ENCODE measurements around the gene PAPOLB. TPM values are rescaled to one million over a fixed set of nuclear protein-coding genes. Genes with fewer than 3 reads are reported as not detected.

PAPOLB gene
- total and polyA plus RNA-seq, 10 of the 15 experiments (the other 5 are each of a cell fraction or from before 2014, with no cell fraction given), result 0.01 TPM; not detected in 9

DNA sequence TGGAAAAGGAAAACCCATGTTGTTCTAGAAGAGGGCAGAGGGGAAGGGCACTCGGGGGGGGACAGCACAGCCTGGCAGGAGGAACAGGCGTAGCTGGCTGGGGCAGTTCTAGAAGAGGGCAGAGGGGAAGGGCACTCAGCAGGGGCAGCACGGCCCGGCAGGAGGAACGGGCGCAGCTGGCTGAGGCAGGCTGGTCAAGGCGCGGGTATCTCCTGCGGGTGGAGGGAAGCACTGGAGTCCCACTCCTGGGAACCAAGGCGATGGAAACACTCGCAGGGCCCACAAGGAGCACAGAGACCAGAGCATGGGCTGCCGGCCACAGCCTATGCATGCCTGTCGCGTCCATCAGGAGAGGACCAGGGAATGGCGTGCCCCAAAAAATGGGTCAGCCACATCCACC lies 36.7 kb downstream of the PAPOLB start:
- ChIA-PET SMC1A (ENCODE audit: uncharacterized antibody, unreplicated experiment) (no interaction called here), POLR2A (no interaction called here), RAD21 (ENCODE audit: unreplicated experiment) (no interaction called here), CTCF (no interaction called here)
- Histone ChIP-seq H3K79me2 (ENCODE audit: control insufficient read depth, insufficient read depth, low read length) (no peaks in the 10 kb centered on the region), H3K4me1 (ENCODE audit: control insufficient read depth, insufficient read depth, low read length) (no peaks in the 10 kb centered on the region), H3K4me3 (no peak overlapping the region), H3K9me3 (replicated peaks; ENCODE audit: control insufficient read depth, insufficient read depth, low read length) (no peaks in the 10 kb centered on the region), H3K27ac (ENCODE audit: control insufficient read depth, insufficient read depth) (no peak overlapping the region), H2AFZ (ENCODE audit: control insufficient read depth, low read depth, low read length) (no peak overlapping the region), H3K36me3 (ENCODE audit: control insufficient read depth in 2 of 2, insufficient read depth in 2 of 2, low read length in 1 of 2) (no peaks in the 10 kb centered on the region), H3K27me3 (replicated peaks in 1 of 2; ENCODE audit: control insufficient read depth in 2 of 2, insufficient read depth in 2 of 2, low read length in 1 of 2) (no peaks in the 10 kb centered on the region), H4K20me1 (ENCODE audit: control insufficient read depth, insufficient read depth) (no peaks in the 10 kb centered on the region), H3K4me2 (ENCODE audit: control insufficient read depth, insufficient read depth) (no peak overlapping the region), H3K9ac (ENCODE audit: control insufficient read depth, insufficient read depth, low read length) (no peak overlapping the region)
- FAIRE-seq, result no peak
- no TSS peak for BruUV-seq (replicated peaks)
- no peak for ATAC-seq
- intact Hi-C loops (cut with micrococcal nuclease; ENCODE audit: unreplicated experiment) (loop anchor here (10.0 kb wide), 1 partner anchor 150 kb away; no protein-coding TSS in a partner anchor), in situ Hi-C loops (cut with MboI) (no loop called here)
- no peak for DNase-seq (ENCODE audit: low read depth, low spot score)
- 74% methylated on average over 15 of the region's 15 CpGs for WGBS (ENCODE audit: insufficient coverage, insufficient replicate concordance, low lambda C conversion rate, missing lambda C conversion rate)
- TF ChIP-seq, protein P1, sequence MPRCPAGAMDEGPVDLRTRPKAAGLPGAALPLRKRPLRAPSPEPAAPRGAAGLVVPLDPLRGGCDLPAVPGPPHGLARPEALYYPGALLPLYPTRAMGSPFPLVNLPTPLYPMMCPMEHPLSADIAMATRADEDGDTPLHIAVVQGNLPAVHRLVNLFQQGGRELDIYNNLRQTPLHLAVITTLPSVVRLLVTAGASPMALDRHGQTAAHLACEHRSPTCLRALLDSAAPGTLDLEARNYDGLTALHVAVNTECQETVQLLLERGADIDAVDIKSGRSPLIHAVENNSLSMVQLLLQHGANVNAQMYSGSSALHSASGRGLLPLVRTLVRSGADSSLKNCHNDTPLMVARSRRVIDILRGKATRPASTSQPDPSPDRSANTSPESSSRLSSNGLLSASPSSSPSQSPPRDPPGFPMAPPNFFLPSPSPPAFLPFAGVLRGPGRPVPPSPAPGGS (IDR thresholded peaks at IDR 0.05; ENCODE audit: borderline replicate concordance, insufficient read depth, low read depth, low read length, poor library complexity, severe bottlenecking), result no peak
- no peak for TF ChIP-seq ZSCAN29 (IDR thresholded peaks at IDR 0.05)
- no peak for TF ChIP-seq POU2F2 (IDR thresholded peaks at IDR 0.05; ENCODE audit: borderline replicate concordance, low read depth, low read length)
- TF ChIP-seq, protein P2, sequence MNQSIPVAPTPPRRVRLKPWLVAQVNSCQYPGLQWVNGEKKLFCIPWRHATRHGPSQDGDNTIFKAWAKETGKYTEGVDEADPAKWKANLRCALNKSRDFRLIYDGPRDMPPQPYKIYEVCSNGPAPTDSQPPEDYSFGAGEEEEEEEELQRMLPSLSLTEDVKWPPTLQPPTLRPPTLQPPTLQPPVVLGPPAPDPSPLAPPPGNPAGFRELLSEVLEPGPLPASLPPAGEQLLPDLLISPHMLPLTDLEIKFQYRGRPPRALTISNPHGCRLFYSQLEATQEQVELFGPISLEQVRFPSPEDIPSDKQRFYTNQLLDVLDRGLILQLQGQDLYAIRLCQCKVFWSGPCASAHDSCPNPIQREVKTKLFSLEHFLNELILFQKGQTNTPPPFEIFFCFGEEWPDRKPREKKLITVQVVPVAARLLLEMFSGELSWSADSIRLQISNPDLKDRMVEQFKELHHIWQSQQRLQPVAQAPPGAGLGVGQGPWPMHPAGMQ (IDR thresholded peaks at IDR 0.05; ENCODE audit: borderline replicate concordance), result no peak
- no peak for TF ChIP-seq ZNF207 (IDR thresholded peaks at IDR 0.05; ENCODE audit: borderline replicate concordance)
- no peak for TF ChIP-seq ATF7 (IDR thresholded peaks at IDR 0.05; ENCODE audit: low read depth)
- TF ChIP-seq RB1 (IDR thresholded peaks at IDR 0.05; ENCODE audit: borderline replicate concordance), result no peak
- TF ChIP-seq, protein P3, sequence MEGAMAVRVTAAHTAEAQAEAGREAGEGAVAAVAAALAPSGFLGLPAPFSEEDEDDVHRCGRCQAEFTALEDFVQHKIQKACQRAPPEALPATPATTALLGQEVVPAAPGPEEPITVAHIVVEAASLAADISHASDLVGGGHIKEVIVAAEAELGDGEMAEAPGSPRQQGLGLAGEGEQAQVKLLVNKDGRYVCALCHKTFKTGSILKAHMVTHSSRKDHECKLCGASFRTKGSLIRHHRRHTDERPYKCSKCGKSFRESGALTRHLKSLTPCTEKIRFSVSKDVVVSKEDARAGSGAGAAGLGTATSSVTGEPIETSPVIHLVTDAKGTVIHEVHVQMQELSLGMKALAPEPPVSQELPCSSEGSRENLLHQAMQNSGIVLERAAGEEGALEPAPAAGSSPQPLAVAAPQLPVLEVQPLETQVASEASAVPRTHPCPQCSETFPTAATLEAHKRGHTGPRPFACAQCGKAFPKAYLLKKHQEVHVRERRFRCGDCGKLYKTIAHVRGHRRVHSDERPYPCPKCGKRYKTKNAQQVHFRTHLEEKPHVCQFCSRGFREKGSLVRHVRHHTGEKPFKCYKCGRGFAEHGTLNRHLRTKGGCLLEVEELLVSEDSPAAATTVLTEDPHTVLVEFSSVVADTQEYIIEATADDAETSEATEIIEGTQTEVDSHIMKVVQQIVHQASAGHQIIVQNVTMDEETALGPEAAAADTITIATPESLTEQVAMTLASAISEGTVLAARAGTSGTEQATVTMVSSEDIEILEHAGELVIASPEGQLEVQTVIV (IDR thresholded peaks at IDR 0.05; ENCODE audit: borderline replicate concordance, partially characterized antibody), result no peak
- TF ChIP-seq NFXL1 (IDR thresholded peaks at IDR 0.05; ENCODE audit: borderline replicate concordance), result no peak
- TF ChIP-seq SMAD5 (IDR thresholded peaks at IDR 0.05; ENCODE audit: low read depth), result no peak
- TF ChIP-seq, protein P4, sequence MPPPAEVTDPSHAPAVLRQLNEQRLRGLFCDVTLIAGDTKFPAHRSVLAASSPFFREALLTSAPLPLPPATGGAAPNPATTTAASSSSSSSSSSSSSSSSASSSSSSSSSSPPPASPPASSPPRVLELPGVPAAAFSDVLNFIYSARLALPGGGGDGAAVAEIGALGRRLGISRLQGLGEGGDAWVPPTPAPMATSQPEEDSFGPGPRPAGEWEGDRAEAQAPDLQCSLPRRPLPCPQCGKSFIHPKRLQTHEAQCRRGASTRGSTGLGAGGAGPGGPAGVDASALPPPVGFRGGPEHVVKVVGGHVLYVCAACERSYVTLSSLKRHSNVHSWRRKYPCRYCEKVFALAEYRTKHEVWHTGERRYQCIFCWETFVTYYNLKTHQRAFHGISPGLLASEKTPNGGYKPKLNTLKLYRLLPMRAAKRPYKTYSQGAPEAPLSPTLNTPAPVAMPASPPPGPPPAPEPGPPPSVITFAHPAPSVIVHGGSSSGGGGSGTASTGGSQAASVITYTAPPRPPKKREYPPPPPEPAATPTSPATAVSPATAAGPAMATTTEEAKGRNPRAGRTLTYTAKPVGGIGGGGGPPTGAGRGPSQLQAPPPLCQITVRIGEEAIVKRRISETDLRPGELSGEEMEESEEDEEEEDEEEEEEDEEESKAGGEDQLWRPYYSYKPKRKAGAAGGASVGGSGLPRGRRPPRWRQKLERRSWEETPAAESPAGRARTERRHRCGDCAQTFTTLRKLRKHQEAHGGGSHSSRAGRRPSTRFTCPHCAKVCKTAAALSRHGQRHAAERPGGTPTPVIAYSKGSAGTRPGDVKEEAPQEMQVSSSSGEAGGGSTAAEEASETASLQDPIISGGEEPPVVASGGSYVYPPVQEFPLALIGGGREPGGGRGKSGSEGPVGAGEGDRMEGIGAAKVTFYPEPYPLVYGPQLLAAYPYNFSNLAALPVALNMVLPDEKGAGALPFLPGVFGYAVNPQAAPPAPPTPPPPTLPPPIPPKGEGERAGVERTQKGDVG (CRISPR knock-in tag; IDR thresholded peaks at IDR 0.05), result no peak
- TF ChIP-seq, protein P5, sequence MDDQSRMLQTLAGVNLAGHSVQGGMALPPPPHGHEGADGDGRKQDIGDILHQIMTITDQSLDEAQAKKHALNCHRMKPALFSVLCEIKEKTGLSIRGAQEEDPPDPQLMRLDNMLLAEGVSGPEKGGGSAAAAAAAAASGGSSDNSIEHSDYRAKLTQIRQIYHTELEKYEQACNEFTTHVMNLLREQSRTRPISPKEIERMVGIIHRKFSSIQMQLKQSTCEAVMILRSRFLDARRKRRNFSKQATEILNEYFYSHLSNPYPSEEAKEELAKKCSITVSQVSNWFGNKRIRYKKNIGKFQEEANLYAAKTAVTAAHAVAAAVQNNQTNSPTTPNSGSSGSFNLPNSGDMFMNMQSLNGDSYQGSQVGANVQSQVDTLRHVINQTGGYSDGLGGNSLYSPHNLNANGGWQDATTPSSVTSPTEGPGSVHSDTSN (IDR thresholded peaks at IDR 0.05; ENCODE audit: insufficient replicate concordance, low read depth, low read length), result no peak

Measured in GM12878 (cell line).